Adrenal gland (tissue), 12 donors: ENCODE results near the gene PERM1. TPM values are rescaled to one million over a fixed set of nuclear protein-coding genes. Genes with fewer than 3 reads are reported as not detected.
"Not testable (repeated sequence)": the region's sequence is repeated elsewhere in the genome, so short reads cannot be mapped to it uniquely, and the experiment has no call there.

Experiments used
- DNase-seq, 7 donors: peaks; one replicate each; pipeline ENCODE4 v3.0.0-alpha.2; 2019 to 2020
- H3K27ac ChIP-seq, 5 donors: fragments of 200-600 bp; sonication (generic) in 4 of 5; 1 replicate in 3 of 5; 2 replicates in 2 of 5; pipeline versions ENCODE4 v1.5.1 to v1.8.0; 2016 to 2020; ENCODE audit warnings: mild to moderate bottlenecking in 1 of 5
- H3K27me3 ChIP-seq: fragments of 200-600 bp; 2 replicates; pipeline ENCODE4 v1.8.0; 2021
- H3K36me3 ChIP-seq, 2 donors: fragments of 200-600 bp; replicated peaks in 1 of 2; 1 replicate in 1 of 2; 2 replicates in 1 of 2; pipeline versions ENCODE4 v1.5.1 to v1.8.0; 2018 to 2022
- H3K4me1 ChIP-seq, 2 donors: fragments of 200-600 bp; replicated peaks in 1 of 2; 1 replicate in 1 of 2; 2 replicates in 1 of 2; pipeline versions ENCODE4 v1.5.1 to v1.8.0; 2018 to 2021
- H3K4me3 ChIP-seq, 4 donors: fragments of 200-600 bp; sonication (generic) in 3 of 4; one replicate each; pipeline ENCODE4 v1.5.1; 2016 to 2018
- H3K9me3 ChIP-seq, 3 donors: fragments of 200-600 bp; sonication (generic) in 1 of 3; replicated peaks in 1 of 3; 1 replicate in 2 of 3; 2 replicates in 1 of 3; pipeline versions ENCODE4 v1.5.1 to v1.8.0; 2016 to 2021
- CTCF ChIP-seq, 6 experiments: fragments of 450-650 bp in 4 of 6; fragments of 200-600 bp in 2 of 6; sonication (generic) in 1 of 6; IDR thresholded peaks; 1 replicate in 5 of 6; 2 replicates in 1 of 6; pipeline versions ENCODE4 v1.5.1 to v1.8.0; 2016 to 2021; ENCODE audit warnings: antibody characterized with exemption in 6 of 6, mild to moderate bottlenecking in 2 of 6, moderate library complexity in 1 of 6
- POLR2A ChIP-seq, 2 donors: fragments of 450-650 bp; IDR thresholded peaks; one replicate each; pipeline ENCODE4 v1.6.1; 2017; ENCODE audit warnings: antibody characterized with exemption in 2 of 2, mild to moderate bottlenecking in 2 of 2, moderate library complexity in 1 of 2
- WGBS, 4 donors: extraction: QIAGEN DNeasy Blood & Tissue Kit in 2 of 4; methylation state at CpG; one replicate each; pipeline versions ENCODE4 v1.1.5 to v1.1.7; 2013 to 2017; 5-methylcytosine and 5-hydroxymethylcytosine counted together
- intact Hi-C, 2 donors: fragments of 100-400 bp; cut with DNase I; formaldehyde crosslinking; loops; one replicate each; pipeline versions ENCODE4 v1.14.1 to v1.15.0; 2022 to 2023
- polyA plus RNA-seq, 3 donors: library from polyadenylated mRNA; stranded (reverse); fragments of 200-250 nt in 2 of 3; fragments of 350-450 nt in 1 of 3; fragmentation: Illumina TruSeq in 1 of 3; extraction: RNeasy Lipid Tissue Mini Kit (QIAGEN cat#74804) in 1 of 3; gene quantifications; one replicate each; pipeline ENCODE4 v1.2.3, GENCODE V29; 2013 to 2014
- total RNA-seq, 9 donors: library from RNA; depleted of rRNA in 4 of 9; stranded (reverse); fragments of >200 nt in 4 of 9; fragments of 120-200 nt in 1 of 9; fragmentation: NEBNext Ultra II Directional in 1 of 9; extraction: Animal tissue kit (Norgen Biotek cat#: 25700) in 1 of 9; gene quantifications; one replicate each; pipeline versions ENCODE4 v1.1.0 to v1.2.4, GENCODE V29; 2013 to 2023
- donor health status: healthy with polysubstance abuse.
- donor health status: Bipolar disorder and iron deficiency.
- donor health status: DM: yes; HTN: yes; CAD: no.
- donor health status: DM: no; HTN: no; CAD: no.
- donor health status: DM: no; HTN: no; CAD: no.
- donor health status: DM: yes; HTN: yes; CAD: no.

Gene PERM1
- total and polyA plus RNA-seq, 12 donors: 0.13 to 0.88 (median 0.25) TPM; not detected in 5

- H3K27me3 ChIP-seq: peaks cover 48% of the 10 kb centered on the region
- H3K4me3 ChIP-seq: no peak overlapping the region
- H3K27ac ChIP-seq: no peak overlapping the region
- 85 to 91% (median 88%) methylated on average over 14 to 44 of the region's 44 CpGs for WGBS, 4 donors
- intact Hi-C loops: loop anchor here in 1 of 2 donors (10.0 kb wide), 1 partner anchor 73 kb away; no protein-coding TSS in a partner anchor
- no peaks in the 10 kb centered on the region for H3K4me1 ChIP-seq
- TF ChIP-seq POLR2A (IDR thresholded peaks at IDR 0.05) (no peak), CTCF (IDR thresholded peaks at IDR 0.05) (no peak)
- no peaks in the 10 kb centered on the region for H3K9me3 ChIP-seq
- H3K36me3 ChIP-seq: no peaks in the 10 kb centered on the region
- no peak for DNase-seq
Observed at GRCh38 chr1:978069-978834, 3.6 kb downstream of the PERM1 start.

DNA sequence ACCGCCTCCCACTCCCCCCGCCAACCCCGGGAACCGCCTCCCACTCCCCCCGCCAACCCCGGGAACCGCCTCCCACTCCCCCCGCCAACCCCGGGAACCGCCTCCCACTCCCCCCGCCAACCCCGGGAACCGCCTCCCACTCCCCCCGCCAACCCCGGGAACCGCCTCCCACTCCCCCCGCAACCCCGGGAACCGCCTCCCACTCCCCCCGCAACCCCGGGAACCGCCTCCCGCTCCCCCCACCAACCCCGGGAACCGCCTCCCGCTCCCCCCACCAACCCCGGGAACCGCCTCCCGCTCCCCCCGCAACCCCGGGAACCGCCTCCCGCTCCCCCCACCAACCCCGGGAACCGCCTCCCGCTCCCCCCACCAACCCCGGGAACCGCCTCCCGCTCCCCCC is 5.1 kb downstream of the PERM1 start:
- intact Hi-C loops: loop anchor here in 1 of 2 donors (10.0 kb wide), 1 partner anchor 72 kb away; no protein-coding TSS in a partner anchor
- H3K4me3 ChIP-seq: not testable (repeated sequence)

DNA sequence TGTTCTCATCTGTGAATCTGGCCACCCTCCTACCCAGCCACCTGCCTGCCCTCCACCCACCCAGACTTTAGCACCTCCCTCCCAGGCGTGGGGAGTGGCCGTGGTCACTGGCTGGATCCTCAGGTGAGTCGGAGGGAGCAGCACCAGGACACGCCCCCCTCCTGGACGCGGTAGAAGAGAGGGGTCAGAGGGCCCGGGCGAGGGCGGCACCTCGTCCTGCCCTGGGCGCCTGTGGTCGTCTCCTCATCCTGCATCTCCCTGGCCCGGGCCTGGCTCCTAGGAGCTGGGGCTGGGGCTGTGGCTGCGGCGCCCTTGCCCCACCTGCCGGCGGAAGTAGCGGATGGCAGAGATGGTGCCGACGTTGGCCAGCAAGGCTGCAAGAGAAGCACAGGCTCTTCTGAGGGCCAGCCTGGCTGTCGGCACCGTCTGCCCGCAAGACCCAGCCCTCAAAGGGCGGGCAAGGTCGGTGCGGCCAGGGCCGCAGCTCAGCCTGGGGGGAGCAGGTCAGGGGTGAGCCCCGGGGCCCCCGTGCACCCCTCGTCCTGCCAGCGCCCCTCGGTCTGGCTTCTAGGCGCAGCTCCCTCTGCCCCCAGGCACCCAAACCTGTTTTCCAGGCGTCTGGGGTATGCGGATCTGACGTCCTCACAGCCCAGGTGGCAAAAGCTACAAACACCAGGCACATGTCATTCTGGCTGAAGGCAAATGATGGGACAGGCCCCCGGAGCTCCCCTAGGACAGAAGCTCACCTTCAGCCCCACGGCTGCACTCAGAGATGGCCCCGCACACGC is 5.8 kb downstream of the PERM1 start:
- Histone ChIP-seq H3K4me3 (no peak overlapping the region), H3K9me3 (no peaks in the 10 kb centered on the region), H3K27me3 (peaks cover 51% of the 10 kb centered on the region), H3K27ac (no peak overlapping the region), H3K36me3 (no peaks in the 10 kb centered on the region), H3K4me1 (no peaks in the 10 kb centered on the region)
- TF ChIP-seq POLR2A (IDR thresholded peaks at IDR 0.05) (no peak), CTCF (IDR thresholded peaks at IDR 0.05) (peak; percentile 23 to 72 (median 49))
- WGBS, 4 donors: 3 to 30% (median 4%) methylated on average over 2 to 40 of the region's 40 CpGs
- intact Hi-C loops: loop anchor here in 1 of 2 donors (10.0 kb wide), 1 partner anchor 71 kb away; no protein-coding TSS in a partner anchor
- DNase-seq: peak in 5 of 7 donors; percentile 43 to 82 (median 65)

More for the DNA sequence above, 5.1 kb downstream of the PERM1 start:
- DNase-seq, H3K4me1 ChIP-seq, H3K36me3 ChIP-seq, H3K27ac ChIP-seq, H3K9me3 ChIP-seq: not testable (repeated sequence)
- H3K27me3 ChIP-seq: peaks cover 48% of the 10 kb centered on the region
- 58 to 75% methylated on average over 13 to 15 of the region's 39 CpGs; no CpG with 5 or more reads in 2 of the 4 donors for WGBS, 4 donors

DNA sequence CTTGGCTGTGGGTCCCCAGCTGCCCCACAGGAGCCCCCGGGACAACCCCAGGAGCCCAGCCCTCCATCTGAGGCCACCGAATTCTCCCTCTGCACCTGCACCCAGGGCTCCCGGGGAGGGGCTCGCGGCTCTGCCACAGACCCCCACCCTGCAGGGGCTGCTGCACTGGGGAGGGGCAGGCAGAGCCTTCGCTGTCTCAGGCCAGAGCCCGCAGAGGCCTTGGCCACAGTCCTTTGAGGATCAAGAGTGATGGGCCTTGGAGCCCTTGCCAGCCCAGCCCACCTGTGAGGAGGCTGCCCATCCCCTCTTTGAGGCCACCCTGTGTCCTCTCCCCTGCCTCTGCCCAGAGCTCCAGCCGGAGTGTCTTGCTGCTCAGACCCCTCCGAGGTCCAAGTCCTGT is 6.5 kb downstream of the PERM1 start:
- H3K9me3 ChIP-seq: no peaks in the 10 kb centered on the region
- no peaks in the 10 kb centered on the region for H3K36me3 ChIP-seq
- WGBS, 4 donors: 51 to 80% (median 65%) methylated on average over 7 to 9 of the region's 9 CpGs; no CpG with 5 or more reads in 1 of the 4 donors
- TF ChIP-seq POLR2A (IDR thresholded peaks at IDR 0.05) (no peak), CTCF (IDR thresholded peaks at IDR 0.05) (no peak)
- no peak overlapping the region for H3K27ac ChIP-seq
- H3K4me1 ChIP-seq: no peaks in the 10 kb centered on the region
- intact Hi-C loops: loop anchor here in 1 of 2 donors (10.0 kb wide), 1 partner anchor 71 kb away; no protein-coding TSS in a partner anchor
- H3K27me3 ChIP-seq: peaks cover 58% of the 10 kb centered on the region
- no peak for DNase-seq
- H3K4me3 ChIP-seq: no peak overlapping the region
